ENCODE measurements around the gene DNAH6.

- TF ChIP-seq CTCF (IDR thresholded peaks at IDR 0.05; ENCODE audit: low read depth, low read length) (no peak), EZH2phosphoT487 (IDR thresholded peaks at IDR 0.05; ENCODE audit: low read depth) (no peak)
These were observed 28.9 kb upstream of the DNAH6 start for GRCh38 chr2:84487298-84487996.

Data from OCI-LY3 (cell line).